ENCODE data around the gene ITPR2. TPM values are rescaled to one million over a fixed set of nuclear protein-coding genes. Genes with fewer than 3 reads are reported as not detected.
A peak's percentile ranks its signal among the peaks of the same experiment; 100 is the strongest.

The ITPR2 gene
- total and polyA plus RNA-seq, 2 of the 13 experiments (the other 11 are each of a cell fraction or from before 2014, with no cell fraction given) = 31.9 to 81.9 TPM

GRCh38 chr12:26744697-26745440, 88.1 kb downstream of the ITPR2 start (continued):
- TF ChIP-seq ARID5B (CRISPR knock-in tag; IDR thresholded peaks at IDR 0.05) = peak; percentile 98
- no peak for TF ChIP-seq ZNF296 (CRISPR knock-in tag; conservative IDR thresholded peaks at IDR 0.05)
- peak; percentile 57; the same call in 1 of the 2 replicates for TF ChIP-seq ZNF556 (CRISPR knock-in tag; IDR thresholded peaks at IDR 0.05; ENCODE audit: borderline replicate concordance)
- TF ChIP-seq, protein P1, sequence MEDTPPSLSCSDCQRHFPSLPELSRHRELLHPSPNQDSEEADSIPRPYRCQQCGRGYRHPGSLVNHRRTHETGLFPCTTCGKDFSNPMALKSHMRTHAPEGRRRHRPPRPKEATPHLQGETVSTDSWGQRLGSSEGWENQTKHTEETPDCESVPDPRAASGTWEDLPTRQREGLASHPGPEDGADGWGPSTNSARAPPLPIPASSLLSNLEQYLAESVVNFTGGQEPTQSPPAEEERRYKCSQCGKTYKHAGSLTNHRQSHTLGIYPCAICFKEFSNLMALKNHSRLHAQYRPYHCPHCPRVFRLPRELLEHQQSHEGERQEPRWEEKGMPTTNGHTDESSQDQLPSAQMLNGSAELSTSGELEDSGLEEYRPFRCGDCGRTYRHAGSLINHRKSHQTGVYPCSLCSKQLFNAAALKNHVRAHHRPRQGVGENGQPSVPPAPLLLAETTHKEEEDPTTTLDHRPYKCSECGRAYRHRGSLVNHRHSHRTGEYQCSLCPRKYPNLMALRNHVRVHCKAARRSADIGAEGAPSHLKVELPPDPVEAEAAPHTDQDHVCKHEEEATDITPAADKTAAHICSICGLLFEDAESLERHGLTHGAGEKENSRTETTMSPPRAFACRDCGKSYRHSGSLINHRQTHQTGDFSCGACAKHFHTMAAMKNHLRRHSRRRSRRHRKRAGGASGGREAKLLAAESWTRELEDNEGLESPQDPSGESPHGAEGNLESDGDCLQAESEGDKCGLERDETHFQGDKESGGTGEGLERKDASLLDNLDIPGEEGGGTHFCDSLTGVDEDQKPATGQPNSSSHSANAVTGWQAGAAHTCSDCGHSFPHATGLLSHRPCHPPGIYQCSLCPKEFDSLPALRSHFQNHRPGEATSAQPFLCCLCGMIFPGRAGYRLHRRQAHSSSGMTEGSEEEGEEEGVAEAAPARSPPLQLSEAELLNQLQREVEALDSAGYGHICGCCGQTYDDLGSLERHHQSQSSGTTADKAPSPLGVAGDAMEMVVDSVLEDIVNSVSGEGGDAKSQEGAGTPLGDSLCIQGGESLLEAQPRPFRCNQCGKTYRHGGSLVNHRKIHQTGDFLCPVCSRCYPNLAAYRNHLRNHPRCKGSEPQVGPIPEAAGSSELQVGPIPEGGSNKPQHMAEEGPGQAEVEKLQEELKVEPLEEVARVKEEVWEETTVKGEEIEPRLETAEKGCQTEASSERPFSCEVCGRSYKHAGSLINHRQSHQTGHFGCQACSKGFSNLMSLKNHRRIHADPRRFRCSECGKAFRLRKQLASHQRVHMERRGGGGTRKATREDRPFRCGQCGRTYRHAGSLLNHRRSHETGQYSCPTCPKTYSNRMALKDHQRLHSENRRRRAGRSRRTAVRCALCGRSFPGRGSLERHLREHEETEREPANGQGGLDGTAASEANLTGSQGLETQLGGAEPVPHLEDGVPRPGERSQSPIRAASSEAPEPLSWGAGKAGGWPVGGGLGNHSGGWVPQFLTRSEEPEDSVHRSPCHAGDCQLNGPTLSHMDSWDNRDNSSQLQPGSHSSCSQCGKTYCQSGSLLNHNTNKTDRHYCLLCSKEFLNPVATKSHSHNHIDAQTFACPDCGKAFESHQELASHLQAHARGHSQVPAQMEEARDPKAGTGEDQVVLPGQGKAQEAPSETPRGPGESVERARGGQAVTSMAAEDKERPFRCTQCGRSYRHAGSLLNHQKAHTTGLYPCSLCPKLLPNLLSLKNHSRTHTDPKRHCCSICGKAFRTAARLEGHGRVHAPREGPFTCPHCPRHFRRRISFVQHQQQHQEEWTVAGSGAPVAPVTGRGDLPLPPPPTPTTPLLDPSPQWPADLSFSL (CRISPR knock-in tag; IDR thresholded peaks at IDR 0.05) = no peak
- TF ChIP-seq ZBTB20 (CRISPR knock-in tag; IDR thresholded peaks at IDR 0.05; ENCODE audit: borderline replicate concordance, low read depth) = peak; percentile 93; the same call in 1 of the 2 replicates
- TF ChIP-seq NFE2 (CRISPR knock-in tag; IDR thresholded peaks at IDR 0.05) = no peak
- TF ChIP-seq RFX5 (IDR thresholded peaks at IDR 0.05; ENCODE audit: low read depth, low read length) = no peak
- peak; percentile 77 for TF ChIP-seq ATF1 (CRISPR knock-in tag; IDR thresholded peaks at IDR 0.05)
- no peak for TF ChIP-seq SNAPC4 (CRISPR knock-in tag; IDR thresholded peaks at IDR 0.05)
- TF ChIP-seq, protein P2, sequence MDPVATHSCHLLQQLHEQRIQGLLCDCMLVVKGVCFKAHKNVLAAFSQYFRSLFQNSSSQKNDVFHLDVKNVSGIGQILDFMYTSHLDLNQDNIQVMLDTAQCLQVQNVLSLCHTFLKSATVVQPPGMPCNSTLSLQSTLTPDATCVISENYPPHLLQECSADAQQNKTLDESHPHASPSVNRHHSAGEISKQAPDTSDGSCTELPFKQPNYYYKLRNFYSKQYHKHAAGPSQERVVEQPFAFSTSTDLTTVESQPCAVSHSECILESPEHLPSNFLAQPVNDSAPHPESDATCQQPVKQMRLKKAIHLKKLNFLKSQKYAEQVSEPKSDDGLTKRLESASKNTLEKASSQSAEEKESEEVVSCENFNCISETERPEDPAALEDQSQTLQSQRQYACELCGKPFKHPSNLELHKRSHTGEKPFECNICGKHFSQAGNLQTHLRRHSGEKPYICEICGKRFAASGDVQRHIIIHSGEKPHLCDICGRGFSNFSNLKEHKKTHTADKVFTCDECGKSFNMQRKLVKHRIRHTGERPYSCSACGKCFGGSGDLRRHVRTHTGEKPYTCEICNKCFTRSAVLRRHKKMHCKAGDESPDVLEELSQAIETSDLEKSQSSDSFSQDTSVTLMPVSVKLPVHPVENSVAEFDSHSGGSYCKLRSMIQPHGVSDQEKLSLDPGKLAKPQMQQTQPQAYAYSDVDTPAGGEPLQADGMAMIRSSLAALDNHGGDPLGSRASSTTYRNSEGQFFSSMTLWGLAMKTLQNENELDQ (CRISPR knock-in tag; IDR thresholded peaks at IDR 0.05; ENCODE audit: borderline replicate concordance) = no peak
